B cell (primary cell): Measurements from ENCODE around the gene CALCA.

Source experiments
- CTCF ChIP-seq: fragments of 200-600 bp; IDR thresholded peaks from one replicate; pipeline ENCODE4 v1.8.0; 2022; ENCODE audit warnings: antibody characterized with exemption, mild to moderate bottlenecking
- EZH2 ChIP-seq: IDR thresholded peaks from 2 replicates; pipeline ENCODE4 v1.6.1; 2012; ENCODE audit warnings: borderline replicate concordance, low read depth, mild to moderate bottlenecking, moderate library complexity, low read length; ENCODE audit not compliant: insufficient read depth, poor library complexity, severe bottlenecking

- TF ChIP-seq CTCF (no peak), EZH2 (no peak)
These were observed 18.2 kb downstream of the CALCA start for GRCh38 chr11:14953904-14954303.
